ENCODE measurements around the gene APLNR. TPM values are rescaled to one million over a fixed set of nuclear protein-coding genes. Genes with fewer than 3 reads are reported as not detected.

Gene APLNR
- total RNA-seq, 1 donor: not detected

- peak; percentile 32 for DNase-seq (ENCODE audit: low read depth)
Measured at GRCh38 chr11:57251491-57252104, 14.5 kb upstream of the APLNR start.

GRCh38 chr11:57251037-57251436 is 14.0 kb upstream of the APLNR start:
- no peak for DNase-seq (ENCODE audit: low read depth)
- no peak for TF ChIP-seq CTCF (IDR thresholded peaks at IDR 0.05; ENCODE audit: insufficient read depth, low read depth, low read length)
- H3K4me3 ChIP-seq (ENCODE audit: low read depth, low read length): no peak overlapping the region

More at GRCh38 chr11:57251491-57252104, 14.5 kb upstream of the APLNR start:
- H3K4me3 ChIP-seq (ENCODE audit: low read depth, low read length): no peak overlapping the region
- TF ChIP-seq CTCF (IDR thresholded peaks at IDR 0.05; ENCODE audit: insufficient read depth, low read depth, low read length): no peak

GRCh38 chr11:57249384-57250319 is 12.6 kb upstream of the APLNR start:
- DNase-seq (ENCODE audit: low read depth): peak; percentile 60
- H3K4me3 ChIP-seq (ENCODE audit: low read depth, low read length): no peak overlapping the region
- TF ChIP-seq CTCF (IDR thresholded peaks at IDR 0.05; ENCODE audit: insufficient read depth, low read depth, low read length): peak; percentile 91

- peak; percentile 78 for TF ChIP-seq CTCF (IDR thresholded peaks at IDR 0.05; ENCODE audit: insufficient read depth, low read depth, low read length)
- no peak overlapping the region for H3K4me3 ChIP-seq (ENCODE audit: low read depth, low read length)
- DNase-seq (ENCODE audit: low read depth): peak; percentile 54
Measured at GRCh38 chr11:57248780-57249383, 11.8 kb upstream of the APLNR start.

- H3K4me3 ChIP-seq (ENCODE audit: low read depth, low read length): no peak overlapping the region
- DNase-seq (ENCODE audit: low read depth): no peak
- TF ChIP-seq CTCF (IDR thresholded peaks at IDR 0.05; ENCODE audit: insufficient read depth, low read depth, low read length): no peak
Measured at GRCh38 chr11:57244911-57245310, 7.9 kb upstream of the APLNR start.

GRCh38 chr11:57241353-57241972 is 4.4 kb upstream of the APLNR start:
- no peak for TF ChIP-seq CTCF (IDR thresholded peaks at IDR 0.05; ENCODE audit: insufficient read depth, low read depth, low read length)
- DNase-seq (ENCODE audit: low read depth): no peak
- H3K4me3 ChIP-seq (ENCODE audit: low read depth, low read length): no peak overlapping the region

Measured in fibroblast of villous mesenchyme (primary cell).